Retina (tissue), 1 donor: Measurements from ENCODE around the gene PTGDR2.
A peak's percentile ranks its signal among the peaks of the same experiment; 100 is the strongest.

Experiments
- DNase-seq: peaks from one replicate; pipeline ENCODE4 v3.0.0-alpha.2; 2016

The PTGDR2 gene

GRCh38 chr11:60874421-60875365 lies 18.9 kb upstream of the PTGDR2 start:
- DNase-seq, result no peak

- DNase-seq, result no peak
Measured at GRCh38 chr11:60873533-60873932, 17.8 kb upstream of the PTGDR2 start.

- no peak for DNase-seq
Measured at GRCh38 chr11:60872961-60873524, 17.3 kb upstream of the PTGDR2 start.

GRCh38 chr11:60872124-60872960 lies 16.6 kb upstream of the PTGDR2 start:
- no peak for DNase-seq

DNA sequence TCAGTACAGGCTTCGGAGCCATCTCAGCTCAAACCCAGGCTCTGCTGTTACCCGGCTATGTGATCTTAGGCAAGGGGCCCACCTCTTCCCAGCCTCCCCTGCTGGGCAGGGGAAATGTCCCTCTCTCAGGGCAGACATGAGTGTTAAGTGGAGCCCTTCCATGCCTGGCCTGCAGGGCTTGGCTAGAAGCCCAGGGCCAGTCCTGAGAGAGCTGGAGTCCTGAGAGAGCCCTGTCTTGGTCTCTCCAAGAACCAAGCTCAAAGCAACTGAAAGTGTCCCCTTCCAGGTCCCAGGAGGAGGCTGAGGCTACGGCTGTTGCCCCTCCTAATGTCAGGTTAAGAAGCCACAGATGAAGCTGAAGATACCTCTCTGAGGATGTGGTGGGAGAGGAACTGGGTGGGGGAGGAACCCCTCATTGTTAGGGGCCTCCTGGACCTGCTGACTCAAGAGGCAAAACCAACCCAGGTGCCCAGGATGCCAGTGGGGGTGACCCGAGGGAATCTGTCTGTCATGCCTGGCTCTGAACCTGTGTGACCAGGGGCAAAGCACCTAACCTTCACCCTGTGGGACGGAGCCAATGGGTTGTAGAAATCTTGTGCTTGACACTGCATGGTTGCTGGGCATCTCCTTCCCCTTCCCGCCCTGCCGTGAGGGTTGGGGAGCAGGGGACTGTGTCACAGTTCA lies 15.8 kb upstream of the PTGDR2 start:
- no peak for DNase-seq

- DNase-seq, result no peak
Measured at GRCh38 chr11:60870733-60871377, 15.1 kb upstream of the PTGDR2 start.

GRCh38 chr11:60870276-60870675 lies 14.5 kb upstream of the PTGDR2 start:
- DNase-seq, result no peak

DNA sequence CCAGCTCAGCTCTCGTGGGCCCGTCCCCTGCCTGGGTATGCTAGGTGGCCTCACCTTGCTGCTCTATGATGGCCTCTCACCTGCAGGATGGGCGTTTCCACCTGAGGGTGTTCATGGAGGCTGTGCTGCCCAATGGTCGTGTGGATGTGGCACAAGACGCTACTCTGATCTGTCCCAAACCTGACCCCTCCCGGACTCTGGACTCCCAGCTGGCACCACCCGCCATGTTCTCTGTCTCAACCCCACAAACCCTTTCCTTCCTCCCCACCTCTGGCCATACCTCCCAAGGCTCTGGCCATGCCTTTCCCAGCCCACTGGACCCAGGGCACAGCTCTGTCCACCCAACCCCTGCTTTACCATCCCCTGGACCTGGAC lies 13.7 kb upstream of the PTGDR2 start:
- no peak for DNase-seq

DNA sequence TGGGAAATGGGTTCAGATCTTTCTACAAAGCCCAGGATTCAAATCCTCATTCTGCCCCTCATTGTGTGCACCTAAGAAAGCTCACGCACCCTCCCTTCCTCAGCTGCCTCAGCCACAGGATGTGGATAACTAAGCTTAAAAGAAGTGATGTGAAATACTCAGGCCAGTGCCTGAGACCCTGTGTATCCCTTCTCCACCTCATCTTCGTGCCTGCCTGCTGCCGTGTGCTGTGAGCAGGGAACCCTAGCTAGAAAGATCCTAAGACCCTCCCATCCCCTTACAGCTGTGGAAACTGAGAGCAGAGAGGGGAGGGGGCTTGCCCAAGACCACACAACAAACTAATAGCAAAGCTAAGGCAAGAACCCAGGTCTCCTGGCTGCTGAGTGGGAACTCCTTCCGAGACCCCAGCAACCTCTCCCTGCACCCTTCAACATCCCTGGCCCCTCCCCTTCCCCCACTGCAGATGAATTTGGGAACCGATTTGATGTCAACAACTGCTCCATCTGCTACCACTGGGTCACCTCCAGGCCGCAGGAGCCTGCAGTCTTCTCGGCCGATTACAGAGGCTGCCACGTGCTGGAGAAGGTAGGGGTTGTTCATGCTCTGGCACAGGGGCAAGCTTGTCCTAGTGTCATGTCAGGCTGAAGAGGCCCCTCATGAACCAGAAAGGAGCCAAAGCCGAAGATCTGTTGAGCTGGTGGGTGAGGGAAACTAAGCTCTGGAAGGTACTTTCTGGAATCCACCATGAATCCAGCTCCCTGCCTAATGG lies 13.1 kb upstream of the PTGDR2 start:
- no peak for DNase-seq

- no peak for DNase-seq
Measured at GRCh38 chr11:60867871-60868681, 12.3 kb upstream of the PTGDR2 start.

DNA sequence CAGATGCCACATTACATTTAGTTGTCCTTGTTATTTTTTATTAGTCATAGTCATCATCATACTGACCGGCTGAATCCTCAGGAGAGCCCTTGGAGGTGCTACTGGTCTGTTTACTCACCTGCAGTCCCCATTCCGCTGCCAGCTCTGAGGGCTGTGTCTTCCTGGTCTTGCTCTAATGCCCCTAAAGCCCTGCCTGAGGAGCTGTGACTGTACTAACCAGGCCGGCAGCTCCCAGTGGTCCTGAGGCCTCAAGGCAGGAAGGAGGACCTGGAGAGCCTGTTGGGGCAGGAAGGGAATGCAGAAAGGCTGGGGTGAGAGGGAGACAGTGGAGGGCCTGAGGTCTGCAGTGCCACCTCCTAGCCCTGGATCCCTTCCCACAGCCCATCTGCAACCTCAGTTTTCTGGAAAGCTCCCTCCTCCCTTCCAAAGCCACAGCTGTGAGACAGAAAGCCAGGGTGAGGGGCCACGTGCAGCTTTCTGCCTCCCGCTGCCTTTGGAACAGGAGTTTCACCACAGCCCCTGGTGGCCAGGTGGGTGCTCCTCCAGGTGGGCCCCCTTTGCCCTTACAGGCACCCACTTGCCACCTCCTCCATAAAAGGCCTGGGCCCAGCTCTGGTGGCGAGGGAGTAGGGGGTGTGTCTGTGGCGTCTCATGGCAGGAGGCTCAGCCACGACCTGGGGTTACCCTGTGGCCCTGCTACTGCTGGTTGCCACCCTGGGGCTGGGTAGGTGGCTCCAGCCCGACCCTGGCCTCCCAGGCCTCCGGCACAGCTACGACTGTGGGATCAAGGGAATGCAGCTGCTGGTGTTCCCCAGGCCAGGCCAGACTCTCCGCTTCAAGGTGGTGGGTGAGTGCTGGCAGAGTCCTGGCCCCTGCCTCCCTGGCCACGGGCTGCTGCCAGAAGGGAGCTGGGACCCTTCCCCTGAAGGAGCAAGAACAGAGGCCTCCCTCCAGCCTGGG lies 11.4 kb upstream of the PTGDR2 start, which contains the start of gene ZP1:
TSS of gene ZP1 (plus strand) at position 632 of the 960 bp plus-strand sequence. CDS start at position 652, 20 bp downstream.
- no peak for DNase-seq

- no peak for DNase-seq
Measured at GRCh38 chr11:60864856-60865513, 9.2 kb upstream of the PTGDR2 start.

DNA sequence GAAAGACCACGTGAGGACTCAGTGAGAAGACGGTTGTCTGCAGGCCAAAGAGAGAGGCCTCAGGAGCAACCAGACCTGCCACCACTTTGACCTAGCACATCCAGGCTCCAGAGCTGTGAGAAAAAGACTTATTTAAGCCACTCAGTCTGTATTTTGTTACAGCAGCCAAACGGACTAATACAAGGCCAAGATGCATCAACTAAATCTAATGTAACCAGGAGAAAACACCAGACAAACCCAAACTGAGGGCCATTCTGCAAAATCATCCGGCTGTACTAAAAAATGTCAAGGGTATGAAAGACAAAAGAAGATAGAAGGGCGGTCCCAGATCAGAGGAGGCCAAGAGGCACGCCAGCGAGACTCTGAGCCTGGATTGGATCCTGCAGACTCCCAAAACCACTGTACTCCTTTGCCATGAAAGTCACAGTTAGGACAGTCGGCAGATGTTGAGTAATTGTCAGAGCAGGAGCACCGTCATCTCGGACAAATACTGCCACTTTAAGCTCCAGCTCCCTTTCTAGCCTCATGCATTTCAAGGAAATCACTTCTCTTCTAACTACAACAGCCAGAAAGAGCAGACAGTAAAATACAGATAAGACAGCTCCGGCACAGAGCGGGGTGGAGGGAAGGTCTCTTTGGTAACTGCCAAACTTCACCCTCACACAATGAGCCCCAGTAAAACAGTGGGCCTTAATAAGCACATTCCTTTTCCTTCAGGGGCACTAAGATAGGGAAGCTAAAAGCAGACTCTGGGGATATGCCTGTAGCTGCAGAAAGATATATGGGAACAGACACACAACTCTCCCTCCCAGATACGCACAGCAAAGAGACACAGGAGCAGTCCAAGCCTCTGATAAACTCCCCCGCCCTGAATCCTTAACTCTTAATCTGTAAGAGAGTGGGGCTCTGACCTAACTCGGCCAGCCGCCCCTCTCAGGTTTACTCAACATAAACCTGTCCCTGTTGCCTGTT lies 8.1 kb upstream of the PTGDR2 start:
- no peak for DNase-seq

DNA sequence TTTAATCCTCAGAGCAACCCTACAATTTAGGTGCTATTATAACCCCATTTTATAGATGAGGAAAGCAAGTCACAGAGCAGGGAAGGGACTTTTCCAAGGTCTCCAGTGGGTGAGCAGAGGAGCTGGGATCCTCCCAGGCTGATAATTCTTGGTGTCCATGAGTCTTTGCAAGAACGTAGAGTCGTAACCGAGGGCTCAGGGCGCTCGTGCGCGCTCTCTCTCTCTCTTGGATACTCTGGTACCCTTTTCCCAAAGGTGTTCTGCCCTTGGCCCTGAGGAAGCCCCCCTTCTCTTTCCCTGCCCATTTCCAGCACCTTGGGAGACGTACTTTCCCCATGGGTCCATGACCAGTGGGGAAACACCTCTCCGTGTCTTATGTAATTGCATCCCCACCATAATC lies 6.4 kb upstream of the PTGDR2 start:
- DNase-seq, result no peak

GRCh38 chr11:60860943-60861342 lies 5.2 kb upstream of the PTGDR2 start:
- DNase-seq, result peak; percentile 34

DNA sequence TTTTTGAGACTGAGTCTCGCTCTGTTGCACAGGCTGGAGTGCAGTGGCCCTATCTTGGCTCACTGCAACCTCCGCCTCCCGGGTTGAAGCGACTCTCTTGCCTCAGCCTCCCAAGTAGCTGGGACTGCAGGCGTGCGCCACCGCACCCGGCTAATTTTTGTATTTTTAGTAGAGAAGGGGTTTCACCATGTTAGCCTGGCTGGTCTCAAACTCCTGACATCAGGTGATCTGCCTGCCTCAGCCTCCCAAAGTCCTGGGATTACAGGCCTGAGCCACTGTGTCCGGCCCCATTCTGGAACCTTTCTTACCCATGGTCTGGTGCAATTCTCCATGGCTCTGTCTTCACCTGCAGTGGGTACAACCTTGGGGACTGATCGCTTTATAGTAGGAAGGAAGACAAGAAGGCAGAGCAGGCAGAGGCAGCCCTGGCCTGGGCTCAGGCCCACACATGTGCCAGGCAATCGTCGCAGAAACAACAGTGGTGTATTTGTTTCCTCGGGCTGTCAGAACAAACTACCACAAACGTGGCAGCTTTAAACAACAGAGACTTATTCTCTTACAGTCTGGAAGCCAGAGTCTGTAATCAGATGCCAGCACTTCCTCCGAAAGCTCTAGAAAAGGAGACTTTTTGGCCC lies 4.0 kb upstream of the PTGDR2 start:
- no peak for DNase-seq
